ENCODE measurements around the gene RNF146. TPM values are rescaled to one million over a fixed set of nuclear protein-coding genes. Genes with fewer than 3 reads are reported as not detected.
A peak's percentile ranks its signal among the peaks of the same experiment; 100 is the strongest.

RNF146 gene
- polyA plus RNA-seq, 3 donors, result 14.7 to 63.4 (median 22.5) TPM

DNA sequence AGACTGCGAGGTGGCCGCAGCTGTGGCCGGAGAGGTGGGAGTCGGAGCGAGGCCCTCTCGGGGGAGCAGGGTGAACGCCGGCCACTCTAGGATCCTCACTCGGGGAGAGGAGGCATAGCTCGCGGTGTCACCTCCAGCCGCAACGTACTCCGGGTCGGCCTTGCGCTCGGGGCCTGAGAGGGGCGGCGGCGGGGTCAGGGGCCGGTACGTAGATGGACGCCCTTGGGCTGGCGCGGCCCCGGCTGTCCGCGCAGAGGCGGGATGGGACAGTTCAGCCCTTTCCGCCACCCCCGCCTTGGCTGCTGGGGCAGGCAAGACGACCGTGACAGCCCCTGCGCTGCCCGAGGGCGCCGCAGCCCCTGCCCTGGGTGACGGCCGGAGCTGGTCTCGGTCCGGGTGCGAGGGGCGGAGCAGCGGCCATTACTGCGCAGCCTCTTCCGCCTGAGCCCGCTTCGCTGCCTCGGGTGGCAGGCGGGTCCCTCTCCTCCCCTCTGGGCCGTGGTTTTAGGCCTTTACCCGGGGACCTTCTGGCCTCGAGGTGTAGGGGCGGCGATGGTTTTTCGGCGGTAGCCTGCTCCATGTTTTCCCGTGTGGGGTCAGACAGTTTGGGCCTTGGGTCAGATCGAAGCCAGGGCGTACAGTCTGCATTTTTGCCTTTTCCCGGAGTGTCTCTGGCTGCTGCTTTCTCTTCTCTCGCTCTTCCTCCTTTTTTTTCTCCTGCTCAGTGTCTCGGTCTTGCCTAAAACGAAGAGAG lies 405 bp downstream of the RNF146 start:
- Histone ChIP-seq H3K27me3 (ENCODE audit: control insufficient read depth in 2 of 2, insufficient read depth in 2 of 2, low read length in 2 of 2) (no peaks in the 10 kb centered on the region), H3K36me3 (replicated peaks in 1 of 2; ENCODE audit: control insufficient read depth in 1 of 2, insufficient read depth in 2 of 2, low read length in 2 of 2) (no peaks in the 10 kb centered on the region), H3K4me3 (replicated peaks in 1 of 3; ENCODE audit: low read depth in 2 of 3, low read length in 3 of 3) (peak overlapping the region; percentile 69 to 94 (median 86)), H3K9me3 (replicated peaks in 1 of 2; ENCODE audit: control insufficient read depth in 1 of 2, insufficient read depth in 1 of 2, low read length in 2 of 2) (no peaks in the 10 kb centered on the region), H3K4me1 (ENCODE audit: control insufficient read depth in 1 of 2, insufficient read depth in 2 of 2, low read length in 2 of 2) (peaks cover 32 to 53% of the 10 kb centered on the region in 2 donors), H3K79me2 (ENCODE audit: insufficient read depth, low read length) (peaks cover 54% of the 10 kb centered on the region), H4K20me1 (ENCODE audit: insufficient read depth, low read length) (peaks cover 28% of the 10 kb centered on the region), H3K27ac (ENCODE audit: low read depth in 1 of 2, low read length in 2 of 2) (peak overlapping the region; percentile 97 to 100), H3K9ac (ENCODE audit: insufficient read depth, low read length, poor library complexity, severe bottlenecking) (peak overlapping the region; percentile 100), H3K4me2 (replicated peaks; ENCODE audit: extremely low read depth, low read length, poor library complexity, severe bottlenecking) (peak overlapping the region; percentile 75), H2AFZ (ENCODE audit: insufficient read depth, low read depth, low read length, poor library complexity, severe bottlenecking) (peak overlapping the region; percentile 78)
- peaks cover 5 to 8% of the 10 kb centered on the region in 2 donors for H3K36me3 Mint-ChIP-seq
- intact Hi-C loops (cut with micrococcal nuclease), result loop anchor here (2.0 to 10.0 kb wide), 3 partner anchors 62 to 80 kb away; partner anchors contain the start of gene ECHDC1 (in 1 of the 2)
- no peaks in the 10 kb centered on the region for H3K27me3 Mint-ChIP-seq (ENCODE audit: low read depth in 3 of 3)
- WGBS (ENCODE audit: insufficient coverage), result under 1% methylated on average over 57 of the region's 64 CpGs
- peaks cover 47% of the 10 kb centered on the region for H3K4me1 Mint-ChIP-seq
- H3K4me3 Mint-ChIP-seq, result peak overlapping the region; percentile 90 to 100
- peak; percentile 40 to 50 (median 48) for DNase-seq
- no peaks in the 10 kb centered on the region for H3K9me3 Mint-ChIP-seq
- TF ChIP-seq, protein P1, sequence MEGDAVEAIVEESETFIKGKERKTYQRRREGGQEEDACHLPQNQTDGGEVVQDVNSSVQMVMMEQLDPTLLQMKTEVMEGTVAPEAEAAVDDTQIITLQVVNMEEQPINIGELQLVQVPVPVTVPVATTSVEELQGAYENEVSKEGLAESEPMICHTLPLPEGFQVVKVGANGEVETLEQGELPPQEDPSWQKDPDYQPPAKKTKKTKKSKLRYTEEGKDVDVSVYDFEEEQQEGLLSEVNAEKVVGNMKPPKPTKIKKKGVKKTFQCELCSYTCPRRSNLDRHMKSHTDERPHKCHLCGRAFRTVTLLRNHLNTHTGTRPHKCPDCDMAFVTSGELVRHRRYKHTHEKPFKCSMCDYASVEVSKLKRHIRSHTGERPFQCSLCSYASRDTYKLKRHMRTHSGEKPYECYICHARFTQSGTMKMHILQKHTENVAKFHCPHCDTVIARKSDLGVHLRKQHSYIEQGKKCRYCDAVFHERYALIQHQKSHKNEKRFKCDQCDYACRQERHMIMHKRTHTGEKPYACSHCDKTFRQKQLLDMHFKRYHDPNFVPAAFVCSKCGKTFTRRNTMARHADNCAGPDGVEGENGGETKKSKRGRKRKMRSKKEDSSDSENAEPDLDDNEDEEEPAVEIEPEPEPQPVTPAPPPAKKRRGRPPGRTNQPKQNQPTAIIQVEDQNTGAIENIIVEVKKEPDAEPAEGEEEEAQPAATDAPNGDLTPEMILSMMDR (IDR thresholded peaks at IDR 0.05), result no peak
- peak overlapping the region; percentile 97 to 100 (median 99) for H3K27ac Mint-ChIP-seq

GRCh38 chr6:127267646-127268625 lies 1.3 kb downstream of the RNF146 start:
- Histone ChIP-seq H3K36me3 (replicated peaks in 1 of 2; ENCODE audit: control insufficient read depth in 1 of 2, insufficient read depth in 2 of 2, low read length in 2 of 2) (no peaks in the 10 kb centered on the region), H3K4me3 (replicated peaks in 1 of 3; ENCODE audit: low read depth in 2 of 3, low read length in 3 of 3) (peak overlapping the region; percentile 69 to 94 (median 86)), H2AFZ (ENCODE audit: insufficient read depth, low read depth, low read length, poor library complexity, severe bottlenecking) (peak overlapping the region; percentile 78), H3K79me2 (ENCODE audit: insufficient read depth, low read length) (peaks cover 63% of the 10 kb centered on the region), H3K4me2 (replicated peaks; ENCODE audit: extremely low read depth, low read length, poor library complexity, severe bottlenecking) (peak overlapping the region; percentile 75), H3K27ac (ENCODE audit: low read depth in 1 of 2, low read length in 2 of 2) (peak overlapping the region; percentile 97 to 100), H3K9me3 (replicated peaks in 1 of 2; ENCODE audit: control insufficient read depth in 1 of 2, insufficient read depth in 1 of 2, low read length in 2 of 2) (no peaks in the 10 kb centered on the region), H3K27me3 (ENCODE audit: control insufficient read depth in 2 of 2, insufficient read depth in 2 of 2, low read length in 2 of 2) (no peaks in the 10 kb centered on the region), H3K9ac (ENCODE audit: insufficient read depth, low read length, poor library complexity, severe bottlenecking) (peak overlapping the region; percentile 100), H4K20me1 (ENCODE audit: insufficient read depth, low read length) (peaks cover 36% of the 10 kb centered on the region), H3K4me1 (ENCODE audit: control insufficient read depth in 1 of 2, insufficient read depth in 2 of 2, low read length in 2 of 2) (peaks cover 40 to 56% of the 10 kb centered on the region in 2 donors)
- intact Hi-C loops (cut with micrococcal nuclease), result loop anchor here (2.0 to 10.0 kb wide), 3 partner anchors 63 to 81 kb away; partner anchors contain the start of gene ECHDC1 (in 1 of the 2)
- H3K9me3 Mint-ChIP-seq, result no peaks in the 10 kb centered on the region
- DNase-seq, result no peak
- peaks cover 50% of the 10 kb centered on the region for H3K4me1 Mint-ChIP-seq
- no peaks in the 10 kb centered on the region for H3K27me3 Mint-ChIP-seq (ENCODE audit: low read depth in 3 of 3)
- WGBS (ENCODE audit: insufficient coverage), result no CpG with 5 or more reads among the region's 16 CpGs
- H3K36me3 Mint-ChIP-seq, result peaks cover 5 to 8% of the 10 kb centered on the region in 2 donors
- H3K4me3 Mint-ChIP-seq, result peak overlapping the region; percentile 90 to 100
- peak overlapping the region; percentile 95 to 100 (median 97) for H3K27ac Mint-ChIP-seq
- TF ChIP-seq, protein P1 (IDR thresholded peaks at IDR 0.05), result no peak
